UCSD-AML1 (cell line): ENCODE measurements around the gene APOBEC3G.
"Not testable (repeated sequence)": the region's sequence is repeated elsewhere in the genome, so short reads cannot be mapped to it uniquely, and the experiment has no call there.

Source experiments
- DNase-seq: peaks from one replicate; lab custom pipeline; 2025; ENCODE audit not compliant: unreplicated experiment; lab: John Stamatoyannopoulos, UW

Gene APOBEC3G

GRCh38 chr22:39077026-39077840 lies at the start of gene APOBEC3G:
APOBEC3G (plus strand) TSS chr22:39077275; CDS start chr22:39077362, 87 bp downstream.
- DNase-seq = peak; percentile 67

GRCh38 chr22:39027717-39028116 lies 49.4 kb upstream of the APOBEC3G start:
- no peak for DNase-seq

- DNase-seq = no peak
Measured at GRCh38 chr22:39028281-39028680, 48.8 kb upstream of the APOBEC3G start.

- DNase-seq = no peak
Measured at GRCh38 chr22:39029227-39029626, 47.8 kb upstream of the APOBEC3G start.

- DNase-seq = no peak
Measured at GRCh38 chr22:39030705-39031104, 46.4 kb upstream of the APOBEC3G start.

- DNase-seq = not testable (repeated sequence)
Measured at GRCh38 chr22:39031434-39032295, 45.4 kb upstream of the APOBEC3G start.

- DNase-seq = not testable (repeated sequence)
Measured at GRCh38 chr22:39037071-39037470, 40.0 kb upstream of the APOBEC3G start.

- DNase-seq = no peak
Measured at GRCh38 chr22:39039306-39040126, 37.6 kb upstream of the APOBEC3G start.

- not testable (repeated sequence) for DNase-seq
Measured at GRCh38 chr22:39040155-39040537, 36.9 kb upstream of the APOBEC3G start.

GRCh38 chr22:39040538-39041296 lies 36.4 kb upstream of the APOBEC3G start, which contains the start of gene APOBEC3F:
APOBEC3F (plus strand) TSS chr22:39040864; CDS start chr22:39040961, 97 bp downstream.
- DNase-seq = peak; percentile 75

GRCh38 chr22:39041908-39042307 lies 35.2 kb upstream of the APOBEC3G start:
- no peak for DNase-seq

GRCh38 chr22:39043063-39043462 lies 34.0 kb upstream of the APOBEC3G start:
- DNase-seq = not testable (repeated sequence)

GRCh38 chr22:39045136-39045535 lies 31.9 kb upstream of the APOBEC3G start:
- DNase-seq = not testable (repeated sequence)

GRCh38 chr22:39049486-39049885 lies 27.6 kb upstream of the APOBEC3G start:
- DNase-seq = not testable (repeated sequence)

GRCh38 chr22:39051844-39052495 lies 25.1 kb upstream of the APOBEC3G start:
- not testable (repeated sequence) for DNase-seq

- no peak for DNase-seq
Measured at GRCh38 chr22:39055658-39056057, 21.4 kb upstream of the APOBEC3G start.

GRCh38 chr22:39061290-39061689 lies 15.8 kb upstream of the APOBEC3G start:
- peak; percentile 19 for DNase-seq

GRCh38 chr22:39061951-39062350 lies 15.1 kb upstream of the APOBEC3G start:
- not testable (repeated sequence) for DNase-seq

GRCh38 chr22:39063904-39064303 lies 13.2 kb upstream of the APOBEC3G start:
- not testable (repeated sequence) for DNase-seq
